GM19025 (cell line): Measurements from ENCODE around the gene IVD.

Experiments
- ATAC-seq: cut with Tn5 transposase; IDR thresholded peaks from one replicate; pipeline ENCODE4 v1.9.1; 2021; ENCODE audit warnings: mild to moderate bottlenecking, low read depth, moderate library complexity; ENCODE audit not compliant: unreplicated experiment

IVD gene

GRCh38 chr15:40372981-40373380, 32.6 kb upstream of the IVD start:
- no peak for ATAC-seq

DNA sequence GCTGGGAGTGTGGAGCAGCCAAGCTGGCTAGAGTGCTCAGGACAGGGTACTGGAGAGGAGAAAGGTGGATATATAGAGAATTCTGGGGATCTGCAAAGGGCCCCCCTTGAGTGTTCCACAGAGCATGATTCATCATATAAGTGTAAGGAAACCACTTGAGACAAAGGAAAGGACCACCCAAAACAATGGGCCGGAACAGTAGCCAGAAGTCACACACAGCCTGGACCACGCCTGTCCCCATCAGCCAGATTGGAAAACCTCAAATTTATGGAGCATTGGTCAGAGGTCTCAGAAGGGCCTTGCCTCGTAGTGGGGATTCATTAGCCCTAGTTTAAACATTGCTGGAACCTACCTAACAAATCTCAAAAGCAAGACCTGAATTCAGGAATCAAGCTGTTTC, 28.0 kb upstream of the IVD start:
- no peak for ATAC-seq

- ATAC-seq = no peak
These were observed 26.2 kb upstream of the IVD start for GRCh38 chr15:40379374-40379773.

DNA sequence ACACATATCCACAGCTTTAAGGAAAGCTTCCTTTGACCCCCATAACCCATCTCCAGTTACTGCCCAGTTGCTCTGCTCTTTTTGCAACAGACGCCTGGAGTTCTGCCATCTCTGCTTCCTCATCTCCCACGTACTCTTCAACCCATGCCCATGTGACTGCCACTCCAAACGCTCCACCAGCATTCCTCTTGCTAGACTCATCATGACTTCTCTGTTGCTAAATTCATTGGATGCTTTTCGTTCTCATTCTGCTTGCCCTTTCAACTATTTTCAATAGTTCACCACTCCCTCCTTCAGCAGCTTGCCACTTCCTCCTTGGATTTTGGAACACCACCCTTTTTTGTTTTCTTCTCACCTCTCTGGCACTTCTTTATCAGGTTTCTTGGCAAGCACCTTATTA, 25.7 kb upstream of the IVD start:
- ATAC-seq = no peak

DNA sequence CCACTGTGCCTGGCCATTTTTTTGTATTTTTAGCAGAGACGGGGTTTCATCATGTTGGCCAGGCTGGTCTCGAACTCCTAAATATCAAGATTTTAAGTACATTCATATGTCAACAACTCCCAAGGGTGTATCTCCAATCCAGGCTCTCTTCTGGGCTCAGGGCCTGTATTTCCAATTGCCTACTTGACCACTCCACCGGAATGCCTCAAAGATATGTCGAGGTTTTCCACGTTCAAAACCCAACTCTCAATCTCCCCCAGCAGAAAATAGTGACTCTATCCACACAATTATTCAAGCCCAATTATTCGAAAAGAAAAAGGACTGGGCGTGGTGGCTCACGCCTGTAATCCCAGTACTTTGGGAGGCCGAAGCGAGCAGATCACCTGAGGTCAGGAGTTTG, 25.0 kb upstream of the IVD start:
- ATAC-seq = no peak

GRCh38 chr15:40381818-40382529, 23.6 kb upstream of the IVD start:
- no peak for ATAC-seq

- ATAC-seq = peak; percentile 96
These were observed 22.8 kb upstream of the IVD start, which contains the start of gene KNSTRN for GRCh38 chr15:40382580-40383456. Gene KNSTRN (plus strand): TSS chr15:40382721. CDS start chr15:40382836, 115 bp downstream.

- ATAC-seq = no peak
These were observed 19.1 kb upstream of the IVD start for GRCh38 chr15:40386480-40386879.

GRCh38 chr15:40388941-40389823, 16.4 kb upstream of the IVD start:
- no peak for ATAC-seq

GRCh38 chr15:40389824-40390595, 15.6 kb upstream of the IVD start:
- no peak for ATAC-seq

DNA sequence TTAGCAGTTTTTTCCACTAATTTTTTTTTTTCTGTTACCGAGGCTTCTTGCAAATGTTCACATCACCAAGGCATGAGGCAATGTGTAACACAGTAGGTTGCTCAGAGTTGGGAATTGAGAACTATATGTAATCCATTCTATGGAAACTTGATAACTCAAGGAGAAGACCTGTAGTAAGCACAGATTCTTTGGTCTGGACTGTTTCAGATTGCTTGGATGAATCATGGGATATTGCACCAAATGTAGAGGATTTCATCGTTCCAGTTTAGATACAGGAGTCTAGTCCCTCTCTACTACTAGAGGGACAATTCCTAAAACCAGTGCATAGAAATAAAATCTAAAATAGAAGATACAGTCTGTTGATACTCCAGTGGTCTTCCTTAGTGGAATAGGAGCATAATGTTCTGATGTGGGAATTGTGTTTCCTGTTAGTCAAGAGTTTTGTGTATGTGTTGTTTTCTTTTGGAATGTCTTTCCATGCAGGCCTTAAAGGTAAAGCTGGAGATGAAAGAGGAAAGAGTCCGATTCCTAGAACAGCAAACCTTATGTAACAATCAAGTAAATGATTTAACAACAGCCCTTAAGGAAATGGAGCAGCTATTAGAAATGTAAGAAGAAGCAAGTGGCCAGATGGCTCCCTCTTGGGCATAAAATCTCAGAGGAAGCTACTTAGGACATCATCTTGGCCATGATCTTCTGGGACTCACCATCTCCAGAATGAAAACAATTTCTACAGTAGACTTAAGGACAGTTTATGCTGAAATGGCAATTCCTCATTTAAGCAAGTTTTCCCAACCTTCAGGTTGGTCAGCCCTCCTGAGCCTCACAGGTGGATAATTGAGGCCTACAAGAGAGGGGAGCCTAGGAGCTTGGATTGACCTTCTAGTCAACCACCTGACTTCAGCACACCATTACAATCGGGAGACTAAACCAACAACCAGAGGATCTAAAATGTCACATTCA, 12.3 kb upstream of the IVD start:
- ATAC-seq = no peak

GRCh38 chr15:40397688-40398412, 7.7 kb upstream of the IVD start:
- no peak for ATAC-seq

DNA sequence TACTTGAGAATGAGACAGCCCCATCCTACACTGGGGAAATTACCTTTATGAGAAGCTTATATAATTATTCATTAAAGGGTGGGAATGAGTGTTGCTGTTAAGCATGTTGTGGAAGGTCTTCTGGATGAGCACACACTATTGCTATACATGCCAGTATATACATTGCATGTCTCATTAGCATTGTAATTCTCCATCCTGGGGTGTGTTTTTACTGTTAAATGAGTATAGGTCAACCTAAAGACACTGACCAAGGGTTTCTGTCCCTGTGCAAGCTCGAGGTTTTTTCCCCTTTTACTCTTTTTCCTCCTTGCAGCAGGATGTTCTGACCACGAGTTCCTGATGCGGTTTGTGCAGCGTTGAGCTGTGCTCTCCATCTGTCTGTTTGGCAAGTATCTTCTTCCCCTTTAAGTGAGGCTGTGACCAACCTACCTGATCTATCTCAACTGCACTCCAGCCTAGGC, 7.2 kb upstream of the IVD start:
- ATAC-seq = peak; percentile 54

DNA sequence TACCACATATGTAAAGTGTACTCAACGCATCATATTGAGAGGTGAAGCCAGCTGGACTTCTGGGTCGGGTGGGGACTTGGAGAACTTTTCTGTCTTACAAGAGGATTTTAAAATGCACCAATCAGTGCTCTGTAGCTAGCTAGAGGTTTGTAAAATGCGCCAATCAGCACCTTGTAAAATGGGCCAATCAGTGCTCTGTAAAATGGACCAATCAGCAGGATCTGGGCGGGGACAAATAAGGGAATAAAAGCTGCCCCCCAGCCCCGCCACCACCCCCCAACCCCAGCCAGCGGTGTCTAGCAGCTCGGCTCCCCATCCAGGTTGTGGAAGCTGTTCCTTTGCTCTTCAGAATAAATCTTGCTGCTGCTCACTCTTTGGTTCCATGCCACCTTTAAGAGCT, 6.2 kb upstream of the IVD start:
- no peak for ATAC-seq

DNA sequence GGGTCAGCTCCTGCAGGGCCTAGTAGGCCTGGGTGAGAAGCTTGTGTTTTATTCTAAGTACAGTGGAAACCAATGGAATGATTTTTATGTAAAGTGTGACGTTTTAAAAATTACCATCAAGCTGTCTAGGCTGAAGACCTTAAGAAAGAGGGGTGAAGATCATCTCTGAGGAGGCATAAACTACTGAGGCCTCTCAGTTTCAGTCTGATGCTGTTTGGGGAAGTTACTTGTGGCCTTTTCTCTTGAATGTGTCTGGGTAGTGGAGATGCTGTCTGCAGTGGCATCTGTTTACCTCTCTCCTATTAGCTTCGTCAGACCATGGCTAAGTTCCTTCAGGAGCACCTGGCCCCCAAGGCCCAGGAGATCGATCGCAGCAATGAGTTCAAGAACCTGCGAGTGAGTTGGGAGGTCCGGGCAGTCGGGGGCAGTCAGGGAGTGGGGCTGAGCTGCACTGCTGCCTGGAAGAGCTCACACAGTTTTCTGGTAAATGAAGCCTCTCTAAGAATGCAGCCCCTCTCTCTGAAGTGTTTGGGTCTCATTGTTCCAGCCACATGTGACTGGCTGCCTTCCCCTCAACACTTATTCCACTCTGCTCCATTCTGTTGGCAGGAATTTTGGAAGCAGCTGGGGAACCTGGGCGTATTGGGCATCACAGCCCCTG, 1.9 kb downstream of the IVD start:
- ATAC-seq = peak; percentile 44

DNA sequence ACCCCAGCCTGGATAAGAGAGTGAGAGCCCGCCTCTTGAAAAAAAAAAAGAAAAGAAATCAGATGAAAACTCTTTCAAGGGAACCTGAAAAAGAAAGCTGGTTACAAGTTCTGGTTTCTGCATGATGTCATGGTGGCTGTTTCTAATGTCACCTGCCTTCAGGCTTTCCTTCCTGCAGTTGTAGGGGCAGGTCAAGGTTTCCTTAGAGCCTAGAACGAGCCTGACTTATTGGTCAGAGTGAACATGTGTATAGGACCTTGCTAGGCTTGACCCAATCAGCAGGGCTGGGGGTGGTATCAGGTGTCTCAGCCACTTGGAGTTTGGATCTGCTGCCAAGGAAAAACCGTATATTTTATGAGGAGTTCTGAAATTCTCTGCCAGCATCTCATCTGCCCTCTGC, 3.8 kb downstream of the IVD start:
- no peak for ATAC-seq

GRCh38 chr15:40410476-40410875, 4.9 kb downstream of the IVD start:
- ATAC-seq = no peak
